WTC11 (cell line): ENCODE results near the gene ALAS1. TPM values are rescaled to one million over a fixed set of nuclear protein-coding genes. Genes with fewer than 3 reads are reported as not detected.

Experiments
- ATAC-seq: fragments of 200-7000 bp; cut with Tn5 transposase; 2 replicates; pipeline ENCODE4 v1.10.0; 2021; ENCODE audit warnings: mild to moderate bottlenecking, moderate library complexity
- CTCF ChIA-PET: fragments of 300-600 bp; sonication (Branson Sonifier 250); formaldehyde crosslinking; loops from one replicate; lab custom pipeline; 2021; ENCODE audit warnings: antibody characterized with exemption; lab: Charles Lee
- POLR2A ChIA-PET: fragments of 350-600 bp; sonication (Branson Sonifier 250); formaldehyde crosslinking; loops from one replicate; lab custom pipeline; 2021; ENCODE audit warnings: antibody characterized with exemption; lab: Charles Lee
- DNase-seq: peaks from one replicate; pipeline ENCODE4 v3.0.0; 2021; ENCODE audit warnings: low spot score
- H3K27ac Mint-ChIP-seq: 2 replicates; pipeline ENCODE4 v1.8.0; 2021; ENCODE audit warnings: mixed read lengths
- H3K27me3 Mint-ChIP-seq: 2 replicates; pipeline ENCODE4 v1.8.0; 2021; ENCODE audit warnings: low read depth, mild to moderate bottlenecking, moderate library complexity, mixed read lengths
- H3K36me3 Mint-ChIP-seq: 2 replicates; pipeline ENCODE4 v1.8.0; 2021; ENCODE audit warnings: mixed read lengths
- H3K4me1 Mint-ChIP-seq: 2 replicates; pipeline ENCODE4 v1.8.0; 2022; ENCODE audit warnings: mixed read lengths
- H3K4me3 Mint-ChIP-seq: 2 replicates; pipeline ENCODE4 v1.8.0; 2021; ENCODE audit warnings: mild to moderate bottlenecking, moderate library complexity, mixed read lengths
- H3K9me3 Mint-ChIP-seq: 2 replicates; pipeline ENCODE4 v1.8.0; 2021; ENCODE audit warnings: mixed read lengths
- CBFB ChIP-seq: sonication (generic); formaldehyde crosslinking; IDR thresholded peaks from 2 replicates; pipeline ENCODE4 v1.8.1; 2022; ENCODE audit warnings: mild to moderate bottlenecking, low read depth, missing genetic modification reagents
- ESRRA ChIP-seq: sonication (generic); formaldehyde crosslinking; IDR thresholded peaks from 2 replicates; pipeline ENCODE4 v1.8.1; 2022; ENCODE audit warnings: mild to moderate bottlenecking, missing genetic modification reagents, borderline replicate concordance
- HMGA2 ChIP-seq: fragments of 250-450 bp; sonication (Bioruptor Pico); IDR thresholded peaks from 2 replicates; pipeline ENCODE4 v1.4.0; 2021; ENCODE audit warnings: mild to moderate bottlenecking, moderate library complexity
- IRF2 ChIP-seq: sonication (generic); formaldehyde crosslinking; IDR thresholded peaks from 2 replicates; pipeline ENCODE4 v1.8.0; 2022; ENCODE audit warnings: low read depth, missing genetic modification reagents, borderline replicate concordance
- JAZF1 ChIP-seq: fragments of 250-450 bp; sonication (Bioruptor Pico); IDR thresholded peaks from 2 replicates; pipeline ENCODE4 v1.9.0; 2021; ENCODE audit warnings: moderate library complexity, mild to moderate bottlenecking, inconsistent platforms
- MXD4 ChIP-seq: fragments of 250-450 bp; sonication (Bioruptor Pico); IDR thresholded peaks from 2 replicates; pipeline ENCODE4 v1.8.0; 2021; ENCODE audit warnings: mild to moderate bottlenecking, moderate library complexity, borderline replicate concordance
- NFE2L1 ChIP-seq: sonication (generic); formaldehyde crosslinking; IDR thresholded peaks from 2 replicates; pipeline ENCODE4 v1.8.1; 2023; ENCODE audit warnings: missing genetic modification reagents
- NR1H2 ChIP-seq: sonication (generic); formaldehyde crosslinking; IDR thresholded peaks from 2 replicates; pipeline ENCODE4 v1.9.0; 2021; ENCODE audit warnings: mild to moderate bottlenecking, moderate library complexity, missing genetic modification reagents
- RORB ChIP-seq: fragments of 250-450 bp; sonication (Bioruptor Pico); IDR thresholded peaks from 2 replicates; pipeline ENCODE4 v1.9.0; 2021; ENCODE audit warnings: mild to moderate bottlenecking
- TCF7 ChIP-seq: sonication (generic); formaldehyde crosslinking; IDR thresholded peaks from 2 replicates; pipeline ENCODE4 v1.8.0; 2022; ENCODE audit warnings: mild to moderate bottlenecking, low read depth, missing genetic modification reagents, moderate library complexity
- ZBTB21 ChIP-seq: sonication (generic); formaldehyde crosslinking; IDR thresholded peaks from 2 replicates; pipeline ENCODE4 v1.8.1; 2023; ENCODE audit warnings: mild to moderate bottlenecking, missing genetic modification reagents, borderline replicate concordance
- ZNF232 ChIP-seq: sonication (generic); formaldehyde crosslinking; IDR thresholded peaks from 2 replicates; pipeline ENCODE4 v1.8.0; 2022; ENCODE audit warnings: mild to moderate bottlenecking, missing genetic modification reagents
- ZNF263 ChIP-seq: sonication (generic); formaldehyde crosslinking; IDR thresholded peaks from 2 replicates; pipeline ENCODE4 v1.8.1; 2022; ENCODE audit warnings: low read depth, mild to moderate bottlenecking, moderate library complexity, missing genetic modification reagents
- total RNA-seq: library from RNA; stranded (reverse); gene quantifications from 3 replicates; pipeline ENCODE4 v1.2.3, GENCODE V29; 2021
- TF ChIP-seq, protein P1 (sequence below): sonication (generic); formaldehyde crosslinking; IDR thresholded peaks from 2 replicates; pipeline ENCODE4 v1.8.1; 2022; ENCODE audit warnings: mild to moderate bottlenecking, moderate library complexity, missing genetic modification reagents
- TF ChIP-seq, protein P2 (sequence below): sonication (generic); formaldehyde crosslinking; IDR thresholded peaks from 2 replicates; pipeline ENCODE4 v1.8.0; 2023; ENCODE audit warnings: mild to moderate bottlenecking, missing genetic modification reagents
- TF ChIP-seq, protein P3 (sequence below): sonication (generic); formaldehyde crosslinking; IDR thresholded peaks from 2 replicates; pipeline ENCODE4 v1.8.1; 2022; ENCODE audit warnings: low read depth, missing genetic modification reagents, borderline replicate concordance
- TF ChIP-seq, protein P4 (sequence below): sonication (generic); formaldehyde crosslinking; IDR thresholded peaks from 2 replicates; pipeline ENCODE4 v1.8.1; 2023; ENCODE audit warnings: mild to moderate bottlenecking, missing genetic modification reagents, moderate library complexity
- TF ChIP-seq, protein P5 (sequence below): sonication (generic); formaldehyde crosslinking; conservative IDR thresholded peaks from 2 replicates; pipeline ENCODE4 v1.8.1; 2022; ENCODE audit warnings: mild to moderate bottlenecking, missing genetic modification reagents
- TF ChIP-seq, protein P6 (sequence below): sonication (generic); formaldehyde crosslinking; IDR thresholded peaks from 2 replicates; pipeline ENCODE4 v1.8.1; 2023; ENCODE audit warnings: mild to moderate bottlenecking, missing genetic modification reagents, moderate library complexity
- TF ChIP-seq, protein P7 (sequence below): sonication (generic); formaldehyde crosslinking; IDR thresholded peaks from 2 replicates; pipeline ENCODE4 v1.8.1; 2023; ENCODE audit warnings: mild to moderate bottlenecking, missing genetic modification reagents

ALAS1 gene
- total RNA-seq, 1 experiment from 2014 or later = 39.1 TPM

DNA sequence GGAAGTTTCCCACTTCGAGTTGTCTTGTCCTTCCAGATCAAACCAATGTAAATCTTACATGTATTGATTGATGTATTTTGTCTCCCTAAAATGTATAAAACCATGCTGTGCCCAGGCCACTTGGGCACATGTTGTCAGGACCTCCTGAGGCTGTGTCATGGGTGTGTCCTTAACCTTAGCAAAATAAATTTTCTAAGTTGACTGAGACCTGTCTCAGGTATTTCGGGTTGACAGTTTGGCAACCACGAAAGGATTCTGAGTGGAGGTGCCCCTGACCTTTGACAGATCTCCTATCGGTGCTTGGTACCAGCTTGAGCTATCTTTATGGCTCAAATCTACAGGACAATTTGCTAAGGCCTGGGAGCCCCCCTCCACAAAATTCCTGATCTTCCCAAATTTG, 42.0 kb upstream of the ALAS1 start (continued):
- TF ChIP-seq, protein P1, sequence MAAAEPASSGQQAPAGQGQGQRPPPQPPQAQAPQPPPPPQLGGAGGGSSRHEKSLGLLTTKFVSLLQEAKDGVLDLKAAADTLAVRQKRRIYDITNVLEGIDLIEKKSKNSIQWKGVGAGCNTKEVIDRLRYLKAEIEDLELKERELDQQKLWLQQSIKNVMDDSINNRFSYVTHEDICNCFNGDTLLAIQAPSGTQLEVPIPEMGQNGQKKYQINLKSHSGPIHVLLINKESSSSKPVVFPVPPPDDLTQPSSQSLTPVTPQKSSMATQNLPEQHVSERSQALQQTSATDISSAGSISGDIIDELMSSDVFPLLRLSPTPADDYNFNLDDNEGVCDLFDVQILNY (CRISPR knock-in tag) = no peak
- TF ChIP-seq, protein P2, sequence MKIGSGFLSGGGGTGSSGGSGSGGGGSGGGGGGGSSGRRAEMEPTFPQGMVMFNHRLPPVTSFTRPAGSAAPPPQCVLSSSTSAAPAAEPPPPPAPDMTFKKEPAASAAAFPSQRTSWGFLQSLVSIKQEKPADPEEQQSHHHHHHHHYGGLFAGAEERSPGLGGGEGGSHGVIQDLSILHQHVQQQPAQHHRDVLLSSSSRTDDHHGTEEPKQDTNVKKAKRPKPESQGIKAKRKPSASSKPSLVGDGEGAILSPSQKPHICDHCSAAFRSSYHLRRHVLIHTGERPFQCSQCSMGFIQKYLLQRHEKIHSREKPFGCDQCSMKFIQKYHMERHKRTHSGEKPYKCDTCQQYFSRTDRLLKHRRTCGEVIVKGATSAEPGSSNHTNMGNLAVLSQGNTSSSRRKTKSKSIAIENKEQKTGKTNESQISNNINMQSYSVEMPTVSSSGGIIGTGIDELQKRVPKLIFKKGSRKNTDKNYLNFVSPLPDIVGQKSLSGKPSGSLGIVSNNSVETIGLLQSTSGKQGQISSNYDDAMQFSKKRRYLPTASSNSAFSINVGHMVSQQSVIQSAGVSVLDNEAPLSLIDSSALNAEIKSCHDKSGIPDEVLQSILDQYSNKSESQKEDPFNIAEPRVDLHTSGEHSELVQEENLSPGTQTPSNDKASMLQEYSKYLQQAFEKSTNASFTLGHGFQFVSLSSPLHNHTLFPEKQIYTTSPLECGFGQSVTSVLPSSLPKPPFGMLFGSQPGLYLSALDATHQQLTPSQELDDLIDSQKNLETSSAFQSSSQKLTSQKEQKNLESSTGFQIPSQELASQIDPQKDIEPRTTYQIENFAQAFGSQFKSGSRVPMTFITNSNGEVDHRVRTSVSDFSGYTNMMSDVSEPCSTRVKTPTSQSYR (CRISPR knock-in tag) = no peak
- TF ChIP-seq, protein P3, sequence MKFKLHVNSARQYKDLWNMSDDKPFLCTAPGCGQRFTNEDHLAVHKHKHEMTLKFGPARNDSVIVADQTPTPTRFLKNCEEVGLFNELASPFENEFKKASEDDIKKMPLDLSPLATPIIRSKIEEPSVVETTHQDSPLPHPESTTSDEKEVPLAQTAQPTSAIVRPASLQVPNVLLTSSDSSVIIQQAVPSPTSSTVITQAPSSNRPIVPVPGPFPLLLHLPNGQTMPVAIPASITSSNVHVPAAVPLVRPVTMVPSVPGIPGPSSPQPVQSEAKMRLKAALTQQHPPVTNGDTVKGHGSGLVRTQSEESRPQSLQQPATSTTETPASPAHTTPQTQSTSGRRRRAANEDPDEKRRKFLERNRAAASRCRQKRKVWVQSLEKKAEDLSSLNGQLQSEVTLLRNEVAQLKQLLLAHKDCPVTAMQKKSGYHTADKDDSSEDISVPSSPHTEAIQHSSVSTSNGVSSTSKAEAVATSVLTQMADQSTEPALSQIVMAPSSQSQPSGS (CRISPR knock-in tag) = no peak
- TF ChIP-seq, protein P4, sequence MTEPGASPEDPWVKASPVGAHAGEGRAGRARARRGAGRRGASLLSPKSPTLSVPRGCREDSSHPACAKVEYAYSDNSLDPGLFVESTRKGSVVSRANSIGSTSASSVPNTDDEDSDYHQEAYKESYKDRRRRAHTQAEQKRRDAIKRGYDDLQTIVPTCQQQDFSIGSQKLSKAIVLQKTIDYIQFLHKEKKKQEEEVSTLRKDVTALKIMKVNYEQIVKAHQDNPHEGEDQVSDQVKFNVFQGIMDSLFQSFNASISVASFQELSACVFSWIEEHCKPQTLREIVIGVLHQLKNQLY (CRISPR knock-in tag) = no peak
- no peak for TF ChIP-seq ZNF263
- no peak for TF ChIP-seq ESRRA (CRISPR knock-in tag)
- no peak for TF ChIP-seq IRF2 (CRISPR knock-in tag)
- TF ChIP-seq, protein P5, sequence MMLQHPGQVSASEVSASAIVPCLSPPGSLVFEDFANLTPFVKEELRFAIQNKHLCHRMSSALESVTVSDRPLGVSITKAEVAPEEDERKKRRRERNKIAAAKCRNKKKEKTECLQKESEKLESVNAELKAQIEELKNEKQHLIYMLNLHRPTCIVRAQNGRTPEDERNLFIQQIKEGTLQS = no peak

DNA sequence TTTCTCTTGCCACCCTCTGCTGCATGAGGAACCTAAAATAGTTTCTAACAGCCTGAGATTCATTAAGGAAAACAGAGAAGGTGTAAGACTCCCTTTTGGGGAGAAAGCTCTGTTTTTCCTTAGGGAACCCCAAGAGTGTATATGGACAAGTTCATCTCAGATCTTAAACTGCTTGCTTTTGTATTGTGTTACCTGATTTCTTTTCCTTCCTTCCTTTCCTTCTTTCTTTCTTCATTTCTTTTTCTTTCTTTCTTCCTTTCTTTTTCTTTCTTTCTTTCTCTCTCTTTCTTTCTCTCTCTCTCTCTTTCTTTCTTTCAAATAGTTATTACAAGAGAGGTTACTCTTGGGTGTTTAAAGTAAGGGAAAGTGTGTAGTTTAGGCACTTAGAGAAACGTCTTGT, 38.5 kb upstream of the ALAS1 start:
- ATAC-seq (no peak), DNase-seq (no peak)
- TF ChIP-seq NFE2L1 (no peak), ZBTB21 (CRISPR knock-in tag) (no peak), CBFB (no peak), NR1H2 (CRISPR knock-in tag) (no peak), MXD4 (CRISPR knock-in tag) (no peak), ZNF232 (no peak), RORB (CRISPR knock-in tag) (no peak), HMGA2 (CRISPR knock-in tag) (no peak), TCF7 (CRISPR knock-in tag) (no peak), JAZF1 (no peak)
- TF ChIP-seq, protein P6, sequence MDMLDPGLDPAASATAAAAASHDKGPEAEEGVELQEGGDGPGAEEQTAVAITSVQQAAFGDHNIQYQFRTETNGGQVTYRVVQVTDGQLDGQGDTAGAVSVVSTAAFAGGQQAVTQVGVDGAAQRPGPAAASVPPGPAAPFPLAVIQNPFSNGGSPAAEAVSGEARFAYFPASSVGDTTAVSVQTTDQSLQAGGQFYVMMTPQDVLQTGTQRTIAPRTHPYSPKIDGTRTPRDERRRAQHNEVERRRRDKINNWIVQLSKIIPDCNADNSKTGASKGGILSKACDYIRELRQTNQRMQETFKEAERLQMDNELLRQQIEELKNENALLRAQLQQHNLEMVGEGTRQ (CRISPR knock-in tag) = no peak
- TF ChIP-seq, protein P1 (CRISPR knock-in tag) = no peak
- TF ChIP-seq, protein P7, sequence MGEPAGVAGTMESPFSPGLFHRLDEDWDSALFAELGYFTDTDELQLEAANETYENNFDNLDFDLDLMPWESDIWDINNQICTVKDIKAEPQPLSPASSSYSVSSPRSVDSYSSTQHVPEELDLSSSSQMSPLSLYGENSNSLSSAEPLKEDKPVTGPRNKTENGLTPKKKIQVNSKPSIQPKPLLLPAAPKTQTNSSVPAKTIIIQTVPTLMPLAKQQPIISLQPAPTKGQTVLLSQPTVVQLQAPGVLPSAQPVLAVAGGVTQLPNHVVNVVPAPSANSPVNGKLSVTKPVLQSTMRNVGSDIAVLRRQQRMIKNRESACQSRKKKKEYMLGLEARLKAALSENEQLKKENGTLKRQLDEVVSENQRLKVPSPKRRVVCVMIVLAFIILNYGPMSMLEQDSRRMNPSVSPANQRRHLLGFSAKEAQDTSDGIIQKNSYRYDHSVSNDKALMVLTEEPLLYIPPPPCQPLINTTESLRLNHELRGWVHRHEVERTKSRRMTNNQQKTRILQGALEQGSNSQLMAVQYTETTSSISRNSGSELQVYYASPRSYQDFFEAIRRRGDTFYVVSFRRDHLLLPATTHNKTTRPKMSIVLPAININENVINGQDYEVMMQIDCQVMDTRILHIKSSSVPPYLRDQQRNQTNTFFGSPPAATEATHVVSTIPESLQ (CRISPR knock-in tag) = no peak
- H3K27ac Mint-ChIP-seq = peak overlapping the region; percentile 3; the same call in 1 of the 2 replicates
- H3K4me1 Mint-ChIP-seq = peaks cover 21% of the 10 kb centered on the region
- ChIA-PET CTCF (interaction anchor here (0.7 to 2.8 kb wide), 4 partner anchors 11 to 114 kb away, joined by 3 to 14 read pairs (median 7); no protein-coding TSS in a partner anchor), POLR2A (no interaction called here)
- peaks cover 9% of the 10 kb centered on the region for H3K36me3 Mint-ChIP-seq
- H3K4me3 Mint-ChIP-seq = no peak overlapping the region
- peaks cover 10% of the 10 kb centered on the region for H3K9me3 Mint-ChIP-seq
- peaks cover under 1% of the 10 kb centered on the region; the same call in 1 of the 2 replicates for H3K27me3 Mint-ChIP-seq
